GM12878 (cell line): ENCODE results near the gene LHFPL3. TPM values are rescaled to one million over a fixed set of nuclear protein-coding genes. Genes with fewer than 3 reads are reported as not detected.

ENCODE experiments used
- ATAC-seq: fragments of 200-7000 bp; cut with Tn5 transposase; 3 replicates; pipeline ENCODE4 v1.9.1; 2020; ENCODE audit warnings: mild to moderate bottlenecking, moderate library complexity
- BruUV-seq: library from RNA; stranded (reverse); fragments of 400-500 nt; replicated peaks from 2 replicates; lab custom pipeline; 2021; lab: Mats Ljungman, UMichigan
- CTCF ChIA-PET: fragments of 300-600 bp; sonication (Branson Sonifier 250); formaldehyde crosslinking; extraction: SDS; loops from one replicate; lab custom pipeline; 2021; ENCODE audit warnings: inconsistent platforms; lab: Yijun Ruan, JAX
- POLR2A ChIA-PET: fragments of 350-600 bp; formaldehyde crosslinking; extraction: SDS; loops from one replicate; lab custom pipeline; 2021; ENCODE audit warnings: inconsistent platforms; lab: Charles Lee
- RAD21 ChIA-PET: fragments of 300-600 bp; sonication (Branson Sonifier 250); formaldehyde crosslinking; loops from one replicate; lab custom pipeline; 2023; ENCODE audit warnings: antibody characterized with exemption; ENCODE audit not compliant: unreplicated experiment; lab: Charles Lee
- SMC1A ChIA-PET: fragments of 300-600 bp; sonication (Branson Sonifier 250); formaldehyde crosslinking; loops from one replicate; lab custom pipeline; 2023; ENCODE audit not compliant: unreplicated experiment, uncharacterized antibody; lab: Charles Lee
- DNase-seq: peaks from one replicate; pipeline ENCODE4 v3.0.0-alpha.2; 2011; ENCODE audit warnings: low read depth, low spot score
- FAIRE-seq: peaks from 3 replicates; lab custom pipeline; 2011; peaks lifted over from hg19 to GRCh38; lab: Jason Lieb, UNC
- H2AFZ ChIP-seq: 2 replicates; pipeline ENCODE4 v1.6.0; 2011; ENCODE audit warnings: low read depth, low read length, control low read depth; ENCODE audit not compliant: control insufficient read depth
- H3K27ac ChIP-seq: 2 replicates; pipeline ENCODE4 v1.5.1; 2011; ENCODE audit warnings: control low read depth; ENCODE audit not compliant: control insufficient read depth, insufficient read depth
- H3K27me3 ChIP-seq, 2 experiments: replicated peaks in 1 of 2; 2 replicates each; pipeline versions ENCODE4 v1.6.0 to v1.6.1; 2011; ENCODE audit warnings: low read length in 1 of 2; ENCODE audit not compliant: control insufficient read depth in 2 of 2, insufficient read depth in 2 of 2
- H3K36me3 ChIP-seq, 2 experiments: 2 replicates each; pipeline ENCODE4 v1.5.1; 2011; ENCODE audit warnings: low read length in 1 of 2; ENCODE audit not compliant: control insufficient read depth in 2 of 2, insufficient read depth in 2 of 2
- H3K4me1 ChIP-seq: 2 replicates; pipeline ENCODE4 v1.6.1; 2011; ENCODE audit warnings: mild to moderate bottlenecking, low read length, moderate library complexity, mixed read lengths; ENCODE audit not compliant: control insufficient read depth, insufficient read depth
- H3K4me2 ChIP-seq: 2 replicates; pipeline ENCODE4 v1.6.0; 2011; ENCODE audit warnings: control low read depth; ENCODE audit not compliant: control insufficient read depth, insufficient read depth
- H3K4me3 ChIP-seq: fragments of 200-600 bp; sonication (generic); 2 replicates; pipeline ENCODE4 v1.5.1; 2016
- H3K79me2 ChIP-seq: 2 replicates; pipeline ENCODE4 v1.6.0; 2011; ENCODE audit warnings: low read length; ENCODE audit not compliant: control insufficient read depth, insufficient read depth
- H3K9ac ChIP-seq: 2 replicates; pipeline ENCODE4 v1.8.0; 2011; ENCODE audit warnings: low read length, control low read depth, mixed read lengths; ENCODE audit not compliant: control insufficient read depth, insufficient read depth
- H3K9me3 ChIP-seq: replicated peaks from 3 replicates; pipeline ENCODE4 v1.5.1; 2011; ENCODE audit warnings: mild to moderate bottlenecking, low read length; ENCODE audit not compliant: control insufficient read depth, insufficient read depth
- H4K20me1 ChIP-seq: 2 replicates; pipeline ENCODE4 v1.6.0; 2011; ENCODE audit not compliant: control insufficient read depth, insufficient read depth
- BMI1 ChIP-seq: fragments of 450-650 bp; IDR thresholded peaks from 2 replicates; pipeline ENCODE4 v1.6.1; 2016; ENCODE audit warnings: mild to moderate bottlenecking, moderate library complexity, borderline replicate concordance
- CEBPB ChIP-seq, 2 experiments: fragments of 150-350 bp in 1 of 2; IDR thresholded peaks; 2 replicates each; pipeline ENCODE4 v1.6.1; 2012 to 2014; ENCODE audit warnings: low read depth in 2 of 2, low read length in 2 of 2, borderline replicate concordance in 1 of 2, inconsistent platforms in 1 of 2
- CHD2 ChIP-seq: IDR thresholded peaks from 2 replicates; pipeline ENCODE4 v1.6.1; 2011; ENCODE audit warnings: low read depth, low read length, improper control_type of control experiment, borderline replicate concordance
- ESRRA ChIP-seq: IDR thresholded peaks from 2 replicates; pipeline ENCODE4 v1.6.1; 2012; ENCODE audit warnings: mild to moderate bottlenecking, low read length, improper control_type of control experiment
- EZH2 ChIP-seq: IDR thresholded peaks from 2 replicates; pipeline ENCODE4 v1.6.1; 2012; ENCODE audit warnings: low read depth, mild to moderate bottlenecking, control low read depth, inconsistent platforms, low read length, borderline replicate concordance; ENCODE audit not compliant: control insufficient read depth
- HDAC6 ChIP-seq: fragments of 200-600 bp; sonication (generic); IDR thresholded peaks from one replicate; pipeline ENCODE4 v1.8.0; 2017; ENCODE audit warnings: antibody characterized with exemption; ENCODE audit not compliant: unreplicated experiment
- JUND ChIP-seq: IDR thresholded peaks from 2 replicates; pipeline ENCODE4 v1.6.1; 2012; ENCODE audit warnings: low read depth, mild to moderate bottlenecking, low read length, improper control_type of control experiment, moderate library complexity
- MLLT1 ChIP-seq: fragments of 450-650 bp; IDR thresholded peaks from 2 replicates; pipeline ENCODE4 v1.6.1; 2016; ENCODE audit warnings: mild to moderate bottlenecking
- NFXL1 ChIP-seq: fragments of 450-650 bp; IDR thresholded peaks from 2 replicates; pipeline ENCODE4 v1.6.1; 2017; ENCODE audit warnings: antibody characterized with exemption, mild to moderate bottlenecking, borderline replicate concordance
- RB1 ChIP-seq: fragments of 450-650 bp; formaldehyde crosslinking; IDR thresholded peaks from 2 replicates; pipeline ENCODE4 v1.6.1; 2017; ENCODE audit warnings: mild to moderate bottlenecking, borderline replicate concordance
- RBBP5 ChIP-seq: fragments of 200-600 bp; sonication (generic); conservative IDR thresholded peaks from 2 replicates; pipeline ENCODE4 v1.6.1; 2016
- SIX5 ChIP-seq: IDR thresholded peaks from 2 replicates; pipeline ENCODE4 v1.6.1; 2011; ENCODE audit warnings: mild to moderate bottlenecking, low read depth, low read length, moderate library complexity; ENCODE audit not compliant: severe bottlenecking
- YBX1 ChIP-seq: fragments of 450-650 bp; IDR thresholded peaks from 2 replicates; pipeline ENCODE4 v1.6.1; 2016; ENCODE audit warnings: antibody characterized with exemption
- ZBTB4 ChIP-seq: fragments of 450-650 bp; formaldehyde crosslinking; IDR thresholded peaks from 2 replicates; pipeline ENCODE4 v1.4.0; 2022; ENCODE audit warnings: mild to moderate bottlenecking, moderate library complexity
- ZNF24 ChIP-seq: fragments of 450-650 bp; IDR thresholded peaks from 2 replicates; pipeline ENCODE4 v1.6.1; 2017; ENCODE audit warnings: antibody characterized with exemption, mild to moderate bottlenecking
- ZNF384 ChIP-seq: IDR thresholded peaks from 2 replicates; pipeline ENCODE4 v1.6.1; 2012; ENCODE audit warnings: low read depth, mild to moderate bottlenecking, low read length, improper control_type of control experiment, borderline replicate concordance
- WGBS: methylation state at CpG from one replicate; pipeline ENCODE4 v1.1.6; 2016; ENCODE audit warnings: low lambda C conversion rate; ENCODE audit not compliant: insufficient replicate concordance, insufficient coverage; ENCODE audit errors: missing lambda C conversion rate; 5-methylcytosine and 5-hydroxymethylcytosine counted together
- in situ Hi-C: fragments of 300-500 bp; cut with MboI; formaldehyde crosslinking; loops from 9 replicates; pipeline ENCODE4 v1.14.3; 2018; ENCODE audit warnings: mixed read lengths
- intact Hi-C: fragments of 100-400 bp; cut with micrococcal nuclease; formaldehyde crosslinking; loops from one replicate; pipeline ENCODE4 v1.14.2; 2022; ENCODE audit not compliant: unreplicated experiment
- polyA plus RNA-seq, 11 experiments: library from polyadenylated mRNA; depleted of rRNA in 4 of 11; unstranded in 6 of 11; stranded (reverse) in 5 of 11; fragments of >200 nt; fragmentation: Nextera tagmentation in 4 of 11; fragmentation: Illumina TruSeq in 1 of 11; extraction: Ambion mirVana in 4 of 11; extraction: Trizol in 1 of 11; gene quantifications; 1 replicate in 1 of 11; 2 replicates in 10 of 11; pipeline versions ENCODE4 v1.2.1 to v1.2.3, GENCODE V29; 2011 to 2016; ENCODE audit warnings: inconsistent platforms in 2 of 11, missing spikeins in 2 of 11, low read depth in 1 of 11
- total RNA-seq, 4 experiments: library from RNA; depleted of rRNA in 3 of 4; stranded (reverse); fragments of >200 nt in 3 of 4; fragmentation: Illumina TruSeq in 1 of 4; extraction: Trizol in 1 of 4; gene quantifications; 2 replicates each; pipeline versions ENCODE4 v1.2.1 to v1.2.3, GENCODE V29; 2013 to 2021
- TF ChIP-seq, protein P1 (sequence below): fragments of 450-650 bp; IDR thresholded peaks from 2 replicates; pipeline ENCODE4 v1.6.1; 2014; ENCODE audit warnings: mild to moderate bottlenecking

LHFPL3 gene
- total and polyA plus RNA-seq, 10 of the 15 experiments (the other 5 are each of a cell fraction or from before 2014, with no cell fraction given): 0.09 TPM; not detected in 9

DNA sequence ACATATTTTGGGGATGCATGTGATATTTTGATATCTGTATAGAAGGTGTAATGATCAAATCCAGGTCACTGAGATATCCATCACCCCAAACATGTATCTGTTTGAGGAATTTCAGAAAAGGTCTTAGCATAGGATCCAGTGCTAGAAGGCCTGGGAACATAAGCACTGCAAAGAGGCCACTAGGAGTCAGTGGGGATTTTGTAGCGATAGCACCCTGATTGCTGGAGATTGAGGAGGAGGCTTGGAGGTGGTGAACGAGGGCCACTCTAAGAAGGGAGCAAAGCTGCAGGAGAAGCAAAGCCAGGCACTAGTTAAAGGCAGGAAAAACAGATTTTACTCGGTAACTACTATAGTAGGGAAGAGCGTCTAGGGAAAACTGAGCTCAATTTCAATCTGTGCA, 324.0 kb downstream of the LHFPL3 start:
- FAIRE-seq: no peak

More for the DNA sequence above, 324.0 kb downstream of the LHFPL3 start:
- no peaks in the 10 kb centered on the region for H3K9me3 ChIP-seq
- BruUV-seq: no TSS peak
- ChIA-PET CTCF (interaction anchor here (0.6 to 2.3 kb wide), 2 partner anchors 9 to 89 kb away, joined by 3 to 14 read pairs; no protein-coding TSS in a partner anchor), SMC1A (interaction anchor here (1.0 to 1.2 kb wide), 2 partner anchors 9 to 231 kb away, joined by 3 to 5 read pairs; no protein-coding TSS in a partner anchor), POLR2A (no interaction called here), RAD21 (no interaction called here)
- no peak for DNase-seq
- H3K4me2 ChIP-seq: no peak overlapping the region
- no peak overlapping the region for H2AFZ ChIP-seq
- in situ Hi-C loops (no loop called here), intact Hi-C loops (loop anchor here (10.0 kb wide), 1 partner anchor 872 kb away; the partner anchor contains the start of gene PUS7)
- no peaks in the 10 kb centered on the region for H3K79me2 ChIP-seq
- no peaks in the 10 kb centered on the region for H4K20me1 ChIP-seq
- no peak overlapping the region for H3K9ac ChIP-seq
- no peak for ATAC-seq
- H3K27ac ChIP-seq: no peak overlapping the region
- H3K27me3 ChIP-seq: peaks cover 0 to 4% of the 10 kb centered on the region in 2 experiments; a peak in 2 of 4 replicates
- 32% methylated on average over 4 of the region's 4 CpGs for WGBS
- H3K36me3 ChIP-seq: no peaks in the 10 kb centered on the region
- no peak overlapping the region for H3K4me3 ChIP-seq
- TF ChIP-seq YBX1 (no peak), JUND (no peak), NFXL1 (no peak), RBBP5 (no peak), ZBTB4 (no peak), MLLT1 (no peak), HDAC6 (no peak), ZNF24 (no peak), BMI1 (no peak), ESRRA (no peak), EZH2 (no peak), CEBPB (IDR thresholded peaks at IDR 0.05; ENCODE audit: borderline replicate concordance in 1 of 2, low read depth in 2 of 2, low read length in 2 of 2) (no peak), ZNF384 (no peak), SIX5 (no peak), CHD2 (no peak), RB1 (no peak)
- TF ChIP-seq, protein P1, sequence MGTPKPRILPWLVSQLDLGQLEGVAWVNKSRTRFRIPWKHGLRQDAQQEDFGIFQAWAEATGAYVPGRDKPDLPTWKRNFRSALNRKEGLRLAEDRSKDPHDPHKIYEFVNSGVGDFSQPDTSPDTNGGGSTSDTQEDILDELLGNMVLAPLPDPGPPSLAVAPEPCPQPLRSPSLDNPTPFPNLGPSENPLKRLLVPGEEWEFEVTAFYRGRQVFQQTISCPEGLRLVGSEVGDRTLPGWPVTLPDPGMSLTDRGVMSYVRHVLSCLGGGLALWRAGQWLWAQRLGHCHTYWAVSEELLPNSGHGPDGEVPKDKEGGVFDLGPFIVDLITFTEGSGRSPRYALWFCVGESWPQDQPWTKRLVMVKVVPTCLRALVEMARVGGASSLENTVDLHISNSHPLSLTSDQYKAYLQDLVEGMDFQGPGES: no peak
- H3K4me1 ChIP-seq: no peaks in the 10 kb centered on the region
